Effector memory CD8-positive, alpha-beta T cell (primary cell): Measurements from ENCODE around the gene BAG1.

Experiments used
- ATAC-seq: fragments of 150-1000 bp; cut with Tn5 transposase; replicated peaks from 2 replicates; pipeline ENCODE4 v1.10.0; 2021; ENCODE audit warnings: mild to moderate bottlenecking, moderate library complexity
- DNase-seq, 3 experiments: peaks; one replicate each; pipeline ENCODE4 v3.0.0; 2021
- H3K27ac Mint-ChIP-seq, 2 donors: one replicate each; pipeline ENCODE4 v1.8.0; 2022; ENCODE audit warnings: mild to moderate bottlenecking in 2 of 2, mixed read lengths in 2 of 2, moderate library complexity in 2 of 2
- H3K27me3 Mint-ChIP-seq, 2 donors: one replicate each; pipeline ENCODE4 v1.8.0; 2022; ENCODE audit warnings: mixed read lengths in 2 of 2
- H3K36me3 Mint-ChIP-seq: one replicate; pipeline ENCODE4 v1.8.0; 2022; ENCODE audit warnings: mild to moderate bottlenecking, moderate library complexity, mixed read lengths; ENCODE audit not compliant: insufficient read depth
- H3K4me1 Mint-ChIP-seq, 2 donors: one replicate each; pipeline ENCODE4 v1.8.0; 2022; ENCODE audit warnings: low read depth in 2 of 2, mixed read lengths in 2 of 2
- H3K4me3 Mint-ChIP-seq, 2 donors: one replicate each; pipeline ENCODE4 v1.8.0; 2022; ENCODE audit warnings: mild to moderate bottlenecking in 2 of 2, mixed read lengths in 2 of 2, moderate library complexity in 2 of 2
- H3K9me3 Mint-ChIP-seq, 2 donors: one replicate each; pipeline ENCODE4 v1.8.0; 2022; ENCODE audit warnings: mixed read lengths in 2 of 2
- total RNA-seq, 9 experiments: gene quantifications; one replicate each; lab custom pipeline; 2026; lab: John Stamatoyannopoulos, UW

BAG1 gene
- total RNA-seq = 48.9 to 95.6 (median 71.9) reads per million in 9 experiments

DNA sequence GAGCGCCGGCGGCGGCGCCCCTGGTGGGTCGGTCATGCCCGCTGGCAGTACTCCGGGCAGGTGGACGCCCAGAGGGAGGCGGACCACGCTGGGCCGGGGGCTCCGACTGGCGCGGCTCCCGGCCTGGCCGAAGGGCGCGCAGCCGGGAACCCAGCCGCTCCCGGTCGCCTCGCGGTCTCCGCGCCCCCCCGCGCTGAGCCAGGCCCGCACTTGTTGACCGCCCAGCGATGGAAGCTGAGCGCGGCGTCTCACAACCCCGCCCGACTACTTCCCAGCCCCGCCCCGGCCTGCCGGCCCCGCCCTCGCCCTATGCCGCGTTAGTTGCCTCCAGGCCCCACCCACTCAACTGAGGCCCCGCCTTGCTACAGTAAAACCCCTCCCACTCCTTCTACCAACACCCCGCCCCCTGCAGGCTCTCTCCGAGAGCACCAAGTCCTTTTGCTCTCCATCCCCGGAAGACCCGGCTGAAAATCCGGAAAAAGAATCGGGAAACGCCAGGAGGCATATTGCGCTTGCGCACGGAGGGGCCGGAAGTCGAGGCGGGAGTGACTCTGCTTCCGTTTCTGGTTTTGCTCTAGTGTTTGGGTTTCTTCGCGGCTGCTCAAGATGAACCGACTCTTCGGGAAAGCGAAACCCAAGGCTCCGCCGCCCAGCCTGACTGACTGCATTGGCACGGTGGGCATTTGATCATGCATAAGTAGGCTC is at the start of gene BAG1, which contains the start of gene CHMP5:
BAG1 (minus strand) TSS at position 236 of the 705 bp plus-strand sequence.
CHMP5 (plus strand) TSS at position 577 of the 705 bp plus-strand sequence; CDS start at position 607, 30 bp downstream.
- H3K4me1 Mint-ChIP-seq = peaks cover 32 to 44% of the 10 kb centered on the region in 2 donors
- peak within 1 kb of the TSS; percentile 88 to 96 for H3K4me3 Mint-ChIP-seq
- peak; percentile 84 for ATAC-seq
- peaks cover 47% of the 10 kb centered on the region for H3K36me3 Mint-ChIP-seq
- peak; percentile 99 to 100 (median 99) for DNase-seq
- H3K9me3 Mint-ChIP-seq = no peaks in the 10 kb centered on the region
- H3K27me3 Mint-ChIP-seq = no peaks in the 10 kb centered on the region
- H3K27ac Mint-ChIP-seq = peak within 1 kb of the TSS; percentile 91 to 97

DNA sequence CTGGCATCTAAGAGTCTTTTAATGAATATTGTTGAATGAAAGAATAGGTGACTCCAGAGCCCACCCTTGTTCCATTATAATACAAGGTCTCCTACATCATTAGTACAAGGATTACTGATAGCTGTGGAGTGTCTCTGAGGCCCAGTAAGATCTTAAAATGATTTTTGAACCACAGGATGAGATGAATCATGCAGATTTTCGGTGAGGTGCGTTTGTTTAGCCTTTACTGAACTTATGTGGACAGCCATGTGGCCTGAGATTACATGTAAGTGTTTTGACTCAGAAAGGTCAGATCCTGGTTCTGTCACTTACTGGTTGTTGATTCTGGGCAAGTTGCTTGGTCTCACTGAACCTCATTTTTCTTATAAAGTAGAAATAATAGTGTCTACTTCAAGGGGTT is 47.4 kb upstream of the BAG1 start:
- Mint-ChIP-seq H3K4me3 (no peak overlapping the region), H3K27ac (peak overlapping the region in 1 of 2 donors; percentile 68), H3K27me3 (no peaks in the 10 kb centered on the region), H3K4me1 (peaks cover 0 to 17% of the 10 kb centered on the region in 2 donors), H3K9me3 (no peaks in the 10 kb centered on the region), H3K36me3 (peaks cover 87% of the 10 kb centered on the region)
- ATAC-seq (no peak), DNase-seq (no peak)

DNA sequence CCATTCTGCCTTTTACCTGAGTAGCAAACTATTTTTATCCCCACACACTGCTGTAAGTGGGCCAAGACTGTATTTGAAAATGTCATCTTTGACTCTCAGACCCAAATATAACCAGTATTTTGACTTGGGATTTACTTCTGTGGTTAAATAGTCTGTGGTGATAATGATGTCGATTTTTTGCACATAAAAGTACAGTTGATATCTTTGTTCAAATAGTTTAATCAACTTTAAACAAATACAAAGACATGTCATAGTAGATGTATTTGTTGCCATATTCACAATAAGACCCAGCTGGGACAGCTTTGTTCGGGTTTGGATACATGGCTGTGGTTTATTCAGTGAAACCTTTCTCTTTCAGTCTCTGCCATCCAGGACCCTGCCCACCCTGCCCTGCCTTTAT is 46.2 kb upstream of the BAG1 start:
- no peak overlapping the region for H3K4me3 Mint-ChIP-seq
- peak overlapping the region in 1 of 2 donors; percentile 68 for H3K27ac Mint-ChIP-seq
- ATAC-seq (no peak), DNase-seq (no peak)
- H3K4me1 Mint-ChIP-seq = peaks cover 0 to 13% of the 10 kb centered on the region in 2 donors
- no peaks in the 10 kb centered on the region for H3K9me3 Mint-ChIP-seq
- peaks cover 76% of the 10 kb centered on the region for H3K36me3 Mint-ChIP-seq
- H3K27me3 Mint-ChIP-seq = no peaks in the 10 kb centered on the region

DNA sequence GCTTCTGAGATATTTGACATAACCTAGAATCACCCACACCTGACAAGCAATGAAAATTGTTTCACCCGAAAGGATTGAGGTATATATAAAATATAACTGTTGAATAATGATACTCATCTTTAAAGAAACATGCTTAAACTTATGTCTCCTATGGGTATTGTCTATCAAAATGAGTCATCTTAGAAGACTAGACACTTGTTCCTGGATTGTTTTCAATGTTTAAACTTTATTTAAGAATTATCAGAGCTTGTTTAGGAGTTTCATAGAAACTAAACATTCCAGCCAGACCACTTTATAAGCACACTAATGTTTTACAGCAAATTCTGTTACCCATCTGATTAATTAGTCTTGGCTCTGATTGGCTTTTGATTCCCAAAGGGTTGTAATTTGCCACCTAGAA is 45.4 kb upstream of the BAG1 start:
- peaks cover 68% of the 10 kb centered on the region for H3K36me3 Mint-ChIP-seq
- no peak overlapping the region for H3K4me3 Mint-ChIP-seq
- peaks cover 0 to 13% of the 10 kb centered on the region in 2 donors for H3K4me1 Mint-ChIP-seq
- H3K27ac Mint-ChIP-seq = no peak overlapping the region
- H3K9me3 Mint-ChIP-seq = no peaks in the 10 kb centered on the region
- no peak for DNase-seq
- no peak for ATAC-seq
- H3K27me3 Mint-ChIP-seq = no peaks in the 10 kb centered on the region

DNA sequence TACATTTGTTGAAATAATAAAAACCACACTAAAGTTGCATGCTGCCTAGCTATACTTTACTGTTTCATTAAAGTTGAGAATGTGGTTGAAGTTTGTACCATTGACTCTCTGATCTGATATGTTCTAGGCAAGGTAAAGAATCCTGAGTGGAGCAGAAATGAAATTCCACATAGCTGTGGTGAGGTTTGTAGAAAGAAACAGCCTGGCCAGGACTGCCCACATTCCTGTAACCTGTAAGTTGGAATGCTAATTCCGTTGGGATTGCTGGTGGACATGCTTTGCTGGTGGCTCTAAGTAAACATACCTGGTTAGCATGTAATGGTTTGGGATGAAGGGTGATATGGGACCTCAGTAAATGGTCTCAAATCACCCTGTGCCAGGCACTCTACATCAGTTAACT is 42.6 kb upstream of the BAG1 start:
- Mint-ChIP-seq H3K27ac (no peak overlapping the region), H3K9me3 (no peaks in the 10 kb centered on the region), H3K4me1 (peaks cover 0 to 7% of the 10 kb centered on the region in 2 donors), H3K27me3 (no peaks in the 10 kb centered on the region), H3K36me3 (peaks cover 40% of the 10 kb centered on the region), H3K4me3 (no peak overlapping the region)
- DNase-seq (no peak), ATAC-seq (no peak)

DNA sequence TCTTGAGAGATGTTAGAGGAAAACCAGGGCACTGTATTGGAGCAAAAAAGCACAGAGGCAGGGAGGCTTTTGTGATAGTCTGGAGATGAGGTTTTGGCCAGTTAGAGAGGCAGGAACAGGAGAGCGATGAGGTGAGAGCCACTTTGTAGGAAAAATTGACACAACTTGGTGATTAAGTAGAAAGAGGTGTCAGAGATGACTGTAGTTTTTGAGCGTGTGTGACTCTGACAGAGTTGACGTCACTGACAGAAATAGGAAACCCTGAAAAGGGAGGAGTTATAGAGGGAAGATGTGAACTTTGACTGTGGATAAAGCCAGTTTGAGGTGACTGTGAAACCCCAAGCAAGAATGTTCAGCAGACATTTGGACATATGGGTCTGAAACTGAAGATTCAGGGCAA is 41.5 kb upstream of the BAG1 start:
- DNase-seq (no peak), ATAC-seq (no peak)
- Mint-ChIP-seq H3K9me3 (no peaks in the 10 kb centered on the region), H3K27me3 (no peaks in the 10 kb centered on the region), H3K4me1 (peaks cover under 1 to 9% of the 10 kb centered on the region in 2 donors), H3K36me3 (peaks cover 29% of the 10 kb centered on the region), H3K4me3 (no peak overlapping the region), H3K27ac (no peak overlapping the region)

DNA sequence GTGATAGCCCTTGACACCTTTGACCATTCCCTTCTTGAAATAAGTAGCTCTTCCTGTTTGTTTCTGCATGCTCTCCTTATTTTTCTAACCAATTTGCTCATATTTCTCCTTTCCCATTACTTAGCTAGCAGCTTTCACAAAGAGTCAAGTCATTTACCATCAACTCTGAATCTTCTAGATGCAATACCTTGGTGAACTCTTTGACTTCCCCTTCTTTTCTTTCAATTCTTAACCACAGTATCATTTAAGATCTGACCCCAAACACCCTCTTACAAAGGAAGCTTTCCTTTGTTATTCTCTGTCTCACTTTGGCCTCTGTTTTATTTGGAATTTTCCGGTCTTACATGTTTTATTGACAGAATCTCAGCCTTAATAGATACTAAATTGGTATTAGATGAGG is 39.9 kb upstream of the BAG1 start:
- Mint-ChIP-seq H3K4me3 (no peak overlapping the region), H3K27ac (no peak overlapping the region), H3K36me3 (peaks cover 35% of the 10 kb centered on the region), H3K4me1 (peaks cover 4 to 15% of the 10 kb centered on the region in 2 donors), H3K9me3 (no peaks in the 10 kb centered on the region), H3K27me3 (no peaks in the 10 kb centered on the region)
- DNase-seq = no peak
- no peak for ATAC-seq

DNA sequence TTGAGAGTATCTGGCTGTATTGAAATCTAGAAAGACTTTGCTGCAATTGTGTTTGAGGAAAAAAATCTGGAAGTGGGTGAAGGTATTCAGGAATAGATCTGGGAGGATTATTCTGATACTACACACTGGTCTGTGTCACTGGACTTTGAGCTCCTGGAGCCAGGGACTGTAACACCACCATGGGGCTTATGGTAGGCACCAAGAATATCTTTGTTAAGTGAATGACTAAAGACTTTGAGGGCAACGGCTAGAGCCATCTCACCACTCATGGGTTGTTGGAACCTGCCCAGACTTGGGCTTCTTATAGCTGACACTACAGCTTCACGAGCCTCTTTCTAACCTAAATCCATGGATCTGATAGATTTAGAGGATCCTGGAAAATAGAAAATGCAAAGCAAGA is 36.0 kb upstream of the BAG1 start:
- no peaks in the 10 kb centered on the region for H3K27me3 Mint-ChIP-seq
- no peak for ATAC-seq
- peaks cover 43% of the 10 kb centered on the region for H3K36me3 Mint-ChIP-seq
- peaks cover 29 to 45% of the 10 kb centered on the region in 2 donors for H3K4me1 Mint-ChIP-seq
- DNase-seq = no peak
- H3K27ac Mint-ChIP-seq = peak overlapping the region; percentile 21 to 66
- no peaks in the 10 kb centered on the region for H3K9me3 Mint-ChIP-seq
- no peak overlapping the region for H3K4me3 Mint-ChIP-seq

DNA sequence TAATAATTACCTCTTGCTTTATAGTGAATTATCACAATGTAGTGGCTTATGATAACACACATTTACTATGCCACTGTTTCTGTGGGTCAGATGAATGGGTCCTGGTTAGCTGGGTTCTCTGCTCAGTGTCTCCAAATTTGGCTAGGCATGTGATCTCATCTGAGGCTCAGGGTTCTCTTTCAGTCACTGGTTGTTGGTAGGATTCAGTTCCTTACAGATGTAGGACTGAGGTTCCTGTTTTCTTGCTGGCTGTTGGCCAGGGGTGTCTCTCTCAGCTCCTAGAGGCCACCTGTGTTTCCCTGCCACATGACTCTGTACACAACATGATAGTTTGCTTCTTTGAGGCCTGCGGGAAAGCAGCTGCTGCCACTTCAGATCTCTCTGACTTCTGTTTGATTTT is 32.9 kb upstream of the BAG1 start:
- H3K27ac Mint-ChIP-seq = peak overlapping the region; percentile 69 to 88
- H3K4me3 Mint-ChIP-seq = peak overlapping the region; percentile 21 to 58
- DNase-seq = no peak
- peaks cover 48 to 62% of the 10 kb centered on the region in 2 donors for H3K4me1 Mint-ChIP-seq
- ATAC-seq = peak; percentile 63
- H3K9me3 Mint-ChIP-seq = no peaks in the 10 kb centered on the region
- H3K27me3 Mint-ChIP-seq = no peaks in the 10 kb centered on the region
- peaks cover 55% of the 10 kb centered on the region for H3K36me3 Mint-ChIP-seq

DNA sequence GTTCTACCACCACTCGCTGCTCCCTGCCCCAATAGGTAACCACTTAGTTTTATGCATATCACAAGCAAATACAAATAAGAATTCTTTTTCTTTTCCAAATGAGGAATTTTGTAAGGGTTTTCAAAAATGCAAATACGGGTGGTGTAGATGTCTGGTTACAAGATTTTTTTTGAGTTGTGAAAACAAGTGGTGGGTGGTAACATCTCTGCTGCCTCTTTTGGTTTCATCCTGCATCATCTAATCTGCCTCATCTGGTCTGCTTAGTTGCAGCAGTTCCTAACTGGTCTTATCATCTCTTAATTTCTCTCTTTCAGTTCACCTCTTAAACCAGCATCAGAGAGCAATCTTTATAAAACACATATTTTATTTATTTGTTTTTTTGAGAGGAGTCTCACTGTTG is 31.1 kb upstream of the BAG1 start:
- H3K4me1 Mint-ChIP-seq = peaks cover 61 to 70% of the 10 kb centered on the region in 2 donors
- peaks cover 66% of the 10 kb centered on the region for H3K36me3 Mint-ChIP-seq
- H3K27ac Mint-ChIP-seq = no peak overlapping the region
- no peak for DNase-seq
- no peaks in the 10 kb centered on the region for H3K9me3 Mint-ChIP-seq
- no peak for ATAC-seq
- no peaks in the 10 kb centered on the region for H3K27me3 Mint-ChIP-seq
- no peak overlapping the region for H3K4me3 Mint-ChIP-seq

DNA sequence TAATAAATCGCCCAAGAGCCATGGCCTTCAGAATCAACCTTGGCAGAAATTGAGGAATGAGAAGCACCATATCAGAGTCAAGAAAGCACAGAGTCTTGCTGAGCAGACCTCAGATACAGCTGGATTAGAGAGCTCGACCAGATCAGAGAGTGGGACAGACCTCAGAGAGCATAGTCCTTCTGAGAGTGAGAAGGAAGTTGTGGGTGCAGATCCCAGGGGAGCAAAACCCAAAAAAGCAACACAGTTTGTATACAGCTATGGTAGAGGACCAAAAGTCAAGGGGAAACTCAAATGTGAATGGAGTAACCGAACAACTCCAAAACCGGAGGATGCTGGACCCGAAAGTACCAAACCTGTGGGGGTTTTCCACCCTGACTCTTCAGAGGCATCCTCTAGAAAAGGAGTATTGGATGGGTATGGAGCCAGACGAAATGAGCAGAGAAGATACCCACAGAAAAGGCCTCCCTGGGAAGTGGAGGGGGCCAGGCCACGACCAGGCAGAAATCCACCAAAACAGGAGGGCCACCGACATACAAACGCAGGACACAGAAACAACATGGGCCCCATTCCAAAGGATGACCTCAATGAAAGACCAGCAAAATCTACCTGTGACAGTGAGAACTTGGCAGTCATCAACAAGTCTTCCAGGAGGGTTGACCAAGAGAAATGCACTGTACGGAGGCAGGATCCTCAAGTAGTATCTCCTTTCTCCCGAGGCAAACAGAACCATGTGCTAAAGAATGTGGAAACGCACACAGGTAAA is 30.3 kb upstream of the BAG1 start:
- H3K9me3 Mint-ChIP-seq = no peaks in the 10 kb centered on the region
- H3K4me3 Mint-ChIP-seq = peak overlapping the region in 1 of 2 donors; percentile 7

DNA sequence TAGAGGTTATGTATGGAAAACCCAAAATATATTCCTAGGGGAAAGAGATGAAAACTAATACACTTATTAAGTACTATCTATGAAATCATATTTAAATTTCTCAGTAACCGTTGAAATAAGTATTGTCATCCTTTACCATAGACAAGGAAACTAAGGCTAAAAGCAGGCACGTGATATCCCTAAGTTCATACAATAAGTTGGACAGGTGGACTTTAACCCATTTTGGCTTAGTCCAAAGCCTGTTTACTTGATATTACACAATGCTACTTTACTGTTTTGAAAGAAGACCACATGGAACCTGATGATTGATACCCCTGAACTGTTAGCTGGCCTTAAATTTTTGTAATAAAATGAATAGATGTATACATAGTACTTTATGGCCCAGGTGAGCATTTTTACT is 29.3 kb upstream of the BAG1 start:
- Mint-ChIP-seq H3K36me3 (peaks cover 61% of the 10 kb centered on the region), H3K9me3 (no peaks in the 10 kb centered on the region), H3K4me3 (no peak overlapping the region), H3K27me3 (no peaks in the 10 kb centered on the region), H3K27ac (peak overlapping the region; percentile 46 to 99), H3K4me1 (peaks cover 61 to 63% of the 10 kb centered on the region in 2 donors)
- no peak for ATAC-seq
- no peak for DNase-seq

More for the DNA sequence above, 30.3 kb upstream of the BAG1 start:
- H3K27ac Mint-ChIP-seq = peak overlapping the region; percentile 46 to 99
- ATAC-seq (no peak), DNase-seq (no peak)
- peaks cover 65 to 71% of the 10 kb centered on the region in 2 donors for H3K4me1 Mint-ChIP-seq
- H3K36me3 Mint-ChIP-seq = peaks cover 67% of the 10 kb centered on the region
- H3K27me3 Mint-ChIP-seq = no peaks in the 10 kb centered on the region

DNA sequence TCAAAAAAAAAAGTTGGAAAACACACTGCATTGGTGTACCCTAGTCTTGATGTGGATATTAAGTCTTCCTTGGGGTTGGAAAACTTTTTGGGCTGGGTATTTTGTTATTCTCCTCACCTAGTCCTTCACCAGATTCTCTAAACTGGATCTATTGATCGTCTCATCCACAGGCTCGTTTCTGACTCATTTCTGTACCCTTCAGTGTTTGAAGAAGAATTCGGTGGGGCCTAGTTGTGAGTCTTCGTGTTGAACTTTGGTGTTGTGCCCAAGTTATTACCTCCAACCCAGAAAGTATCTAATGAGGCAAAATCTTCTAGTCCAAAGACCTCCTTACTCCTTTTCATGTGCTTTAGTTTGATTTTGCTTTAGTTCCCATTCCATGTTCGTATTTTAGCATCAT is 27.4 kb upstream of the BAG1 start:
- H3K27ac Mint-ChIP-seq = peak overlapping the region; percentile 98 to 99
- H3K36me3 Mint-ChIP-seq = peaks cover 46% of the 10 kb centered on the region
- DNase-seq (no peak), ATAC-seq (no peak)
- peak overlapping the region; percentile 82 to 86 for H3K4me3 Mint-ChIP-seq
- no peaks in the 10 kb centered on the region for H3K27me3 Mint-ChIP-seq
- H3K4me1 Mint-ChIP-seq = peaks cover 44 to 45% of the 10 kb centered on the region in 2 donors
- H3K9me3 Mint-ChIP-seq = no peaks in the 10 kb centered on the region

DNA sequence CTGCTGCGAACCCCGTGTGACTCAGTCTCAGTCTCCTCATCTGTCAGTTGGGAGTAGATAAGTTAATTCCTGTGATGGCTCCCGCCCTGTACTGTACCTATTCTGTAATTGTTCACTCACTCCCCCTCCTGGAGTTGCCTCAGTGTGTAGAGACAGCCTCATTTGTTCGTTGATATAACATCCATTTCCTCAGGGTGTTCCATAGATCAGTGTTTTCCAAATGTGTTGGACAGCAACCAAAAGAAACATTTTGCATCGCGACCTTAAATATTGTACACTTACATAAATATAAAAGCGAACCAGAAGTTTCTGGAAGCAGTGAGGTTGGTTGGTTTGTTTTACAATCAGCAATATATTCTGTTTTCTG is 26.5 kb upstream of the BAG1 start:
- Mint-ChIP-seq H3K9me3 (no peaks in the 10 kb centered on the region), H3K4me1 (peaks cover 37 to 39% of the 10 kb centered on the region in 2 donors), H3K27ac (peak overlapping the region; percentile 98 to 99), H3K36me3 (peaks cover 42% of the 10 kb centered on the region), H3K4me3 (peak overlapping the region; percentile 82 to 86), H3K27me3 (no peaks in the 10 kb centered on the region)
- ATAC-seq (no peak), DNase-seq (no peak)
